Measurements from ENCODE around the gene SPHKAP.

DNA sequence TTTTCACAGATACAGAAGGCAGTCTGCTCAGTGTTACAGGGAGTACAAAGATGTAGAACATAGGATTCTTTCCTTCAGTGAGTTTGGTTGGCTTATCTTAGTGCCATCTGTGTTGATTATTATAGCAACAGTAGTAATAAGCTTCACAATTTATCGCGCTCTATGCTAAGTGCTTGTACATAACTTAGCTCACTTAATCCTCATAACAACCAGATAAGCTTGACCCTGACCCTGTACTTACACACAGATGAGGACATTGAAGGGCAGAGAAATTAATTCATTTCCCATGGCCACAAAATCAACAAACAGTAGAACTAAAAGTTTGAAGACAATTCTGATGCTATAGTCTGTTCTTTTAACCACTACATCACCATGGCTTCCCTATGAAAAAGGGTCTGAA lies 121.8 kb downstream of the SPHKAP start:
- TF ChIP-seq, protein P1, sequence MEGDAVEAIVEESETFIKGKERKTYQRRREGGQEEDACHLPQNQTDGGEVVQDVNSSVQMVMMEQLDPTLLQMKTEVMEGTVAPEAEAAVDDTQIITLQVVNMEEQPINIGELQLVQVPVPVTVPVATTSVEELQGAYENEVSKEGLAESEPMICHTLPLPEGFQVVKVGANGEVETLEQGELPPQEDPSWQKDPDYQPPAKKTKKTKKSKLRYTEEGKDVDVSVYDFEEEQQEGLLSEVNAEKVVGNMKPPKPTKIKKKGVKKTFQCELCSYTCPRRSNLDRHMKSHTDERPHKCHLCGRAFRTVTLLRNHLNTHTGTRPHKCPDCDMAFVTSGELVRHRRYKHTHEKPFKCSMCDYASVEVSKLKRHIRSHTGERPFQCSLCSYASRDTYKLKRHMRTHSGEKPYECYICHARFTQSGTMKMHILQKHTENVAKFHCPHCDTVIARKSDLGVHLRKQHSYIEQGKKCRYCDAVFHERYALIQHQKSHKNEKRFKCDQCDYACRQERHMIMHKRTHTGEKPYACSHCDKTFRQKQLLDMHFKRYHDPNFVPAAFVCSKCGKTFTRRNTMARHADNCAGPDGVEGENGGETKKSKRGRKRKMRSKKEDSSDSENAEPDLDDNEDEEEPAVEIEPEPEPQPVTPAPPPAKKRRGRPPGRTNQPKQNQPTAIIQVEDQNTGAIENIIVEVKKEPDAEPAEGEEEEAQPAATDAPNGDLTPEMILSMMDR (optimal IDR thresholded peaks at IDR 0.05 in 1 of 3, IDR thresholded peaks at IDR 0.05 in 1 of 3, conservative IDR thresholded peaks at IDR 0.05 in 1 of 3; ENCODE audit: extremely low read depth in 1 of 3, insufficient read depth in 2 of 3, low read length in 3 of 3), result no peak
- no peak for TF ChIP-seq EZH2 (IDR thresholded peaks at IDR 0.05; ENCODE audit: low read length)

Data from keratinocyte (primary cell).